GM18951 (cell line): ENCODE data around the gene DNAH14.
"Not testable (repeated sequence)": the region's sequence is repeated elsewhere in the genome, so short reads cannot be mapped to it uniquely, and the experiment has no call there.

Experiments used
- POLR2A ChIP-seq: IDR thresholded peaks from 4 replicates; pipeline ENCODE4 v1.6.1; 2011; ENCODE audit warnings: mild to moderate bottlenecking; ENCODE audit not compliant: insufficient read length, insufficient read depth; ENCODE audit errors: extremely low read depth
- in situ Hi-C: fragments of 300-500 bp; cut with MboI; formaldehyde crosslinking; loops from one replicate; pipeline ENCODE4 v1.12.0; 2022; ENCODE audit warnings: low sequenced_read_pairs, mixed read lengths, inconsistent platforms; ENCODE audit not compliant: unreplicated experiment

Gene DNAH14

DNA sequence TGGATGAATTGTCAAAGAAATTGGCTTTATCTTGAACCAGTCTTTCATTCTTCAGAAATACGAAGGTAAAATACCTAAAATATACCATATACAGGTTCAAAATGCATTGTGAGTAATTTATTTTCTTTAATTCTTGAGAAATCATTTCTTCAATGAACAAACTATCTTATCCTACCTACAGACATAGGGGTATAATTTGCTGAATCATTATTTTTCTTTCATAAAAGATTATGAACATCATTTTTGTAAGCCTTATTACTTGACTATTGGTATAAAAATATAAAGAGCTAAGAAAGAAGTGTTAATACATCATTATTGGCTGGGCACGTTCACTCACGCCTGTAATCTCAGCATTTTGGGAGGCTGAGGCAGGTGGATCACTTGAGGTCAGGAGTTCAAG, 167.7 kb downstream of the DNAH14 start:
- in situ Hi-C loops = no loop called here
- no peak for TF ChIP-seq POLR2A

DNA sequence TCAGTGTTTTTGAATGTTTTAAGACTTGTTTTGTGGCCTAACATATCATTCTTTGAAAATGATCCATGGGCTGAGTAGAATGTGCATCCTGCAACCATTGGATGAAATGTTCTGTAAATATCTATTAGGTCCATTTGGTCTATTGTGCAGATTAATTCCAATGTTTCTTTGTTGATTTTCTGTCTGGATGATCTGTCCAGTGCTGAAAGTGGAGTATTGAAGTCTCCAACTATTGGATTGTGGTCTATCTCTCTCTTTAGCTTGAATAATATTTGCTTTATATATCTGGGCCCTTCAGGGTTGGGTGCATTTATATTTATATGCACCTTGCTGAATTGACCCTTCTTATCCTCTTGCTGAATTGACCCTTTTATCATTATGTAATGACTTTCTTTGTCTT, 181.5 kb downstream of the DNAH14 start:
- in situ Hi-C loops = no loop called here
- no peak for TF ChIP-seq POLR2A

DNA sequence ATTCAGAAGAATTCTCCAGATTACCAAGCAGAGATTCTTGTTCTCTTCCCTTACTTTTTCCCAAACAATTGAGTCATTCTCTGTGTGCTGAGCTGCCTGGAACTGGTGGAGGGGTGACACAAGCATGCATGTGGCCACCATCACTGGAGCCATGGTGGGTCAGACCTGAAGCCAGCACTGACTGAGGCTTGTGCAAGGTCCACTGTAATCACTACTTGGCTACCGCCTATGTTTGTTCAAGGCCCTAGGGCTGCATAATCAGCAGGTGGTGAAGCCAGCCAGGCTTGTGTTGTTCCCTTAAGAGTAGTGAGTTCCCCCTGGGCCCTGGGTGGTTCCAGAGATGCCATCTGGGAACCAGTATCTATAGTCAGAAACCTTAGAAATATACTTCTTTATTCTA, 183.8 kb downstream of the DNAH14 start:
- no peak for TF ChIP-seq POLR2A
- in situ Hi-C loops = no loop called here

DNA sequence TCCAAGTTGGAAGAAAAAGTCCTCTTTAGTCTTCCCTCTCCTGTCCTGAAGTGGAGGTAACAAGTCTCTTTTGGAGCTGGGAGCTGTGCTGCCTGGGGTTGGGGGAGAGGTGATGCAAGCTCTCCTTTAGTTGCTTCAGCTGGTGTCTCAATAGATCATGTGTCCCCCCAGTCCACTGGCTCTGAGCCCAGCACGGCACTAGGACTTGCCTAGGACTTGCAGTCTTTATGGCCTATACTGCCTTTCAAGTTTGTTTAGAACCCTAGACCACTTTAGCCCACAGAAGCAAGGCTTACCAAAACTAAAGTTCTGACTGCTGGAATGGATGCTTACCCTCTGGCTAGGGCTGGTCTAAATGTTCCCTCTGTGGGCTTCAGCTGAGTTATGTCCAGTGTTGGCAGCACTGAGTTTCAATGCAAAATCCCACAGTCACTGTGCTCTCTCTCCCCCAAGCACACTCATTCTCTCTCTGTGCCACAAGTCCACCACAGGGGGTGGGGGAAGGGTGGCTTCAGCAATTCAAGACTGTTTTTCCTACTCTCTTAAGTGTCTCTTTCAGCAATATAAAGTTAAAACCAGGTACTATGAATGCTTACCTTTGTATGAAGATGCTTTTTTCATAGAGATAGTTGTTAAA, 185.0 kb downstream of the DNAH14 start:
- TF ChIP-seq POLR2A = no peak

DNA sequence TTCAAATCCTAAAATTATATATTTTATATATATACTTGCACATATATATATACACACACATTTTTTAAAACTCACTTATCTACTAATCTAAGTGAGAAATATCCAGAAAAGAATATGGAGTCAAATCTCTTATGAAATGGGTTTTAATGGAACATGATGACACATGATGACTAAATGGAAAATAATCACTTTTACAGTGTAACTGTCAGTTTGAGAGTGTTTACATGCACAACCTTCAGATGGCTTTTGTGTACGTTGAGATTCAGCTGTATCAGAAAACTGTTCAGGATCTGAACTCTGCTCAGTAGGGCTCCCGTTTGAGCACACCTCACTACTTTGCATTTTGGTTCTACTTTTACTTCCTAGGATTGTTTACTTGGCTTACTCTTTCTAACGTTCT, 189.8 kb downstream of the DNAH14 start:
- in situ Hi-C loops = no loop called here
- TF ChIP-seq POLR2A = no peak

More for the DNA sequence above, 185.0 kb downstream of the DNAH14 start:
- in situ Hi-C loops = no loop called here

DNA sequence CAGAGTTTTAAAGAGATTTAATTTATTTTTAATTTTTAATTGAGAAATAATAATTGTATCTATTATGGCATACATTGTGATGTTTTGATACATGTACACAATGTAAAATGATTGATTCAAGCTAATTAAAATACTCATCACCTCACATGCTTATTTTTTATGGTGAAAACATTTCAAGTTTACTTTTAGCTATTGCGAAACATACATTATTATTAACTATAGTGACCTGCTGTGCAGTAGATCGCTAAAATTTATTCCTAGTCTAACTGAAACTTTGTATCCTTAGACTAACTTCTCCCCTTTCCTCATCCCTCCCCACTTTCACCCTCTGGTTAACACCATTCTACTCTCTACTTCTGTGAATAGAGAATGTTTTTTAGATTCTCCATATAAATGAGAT, 191.6 kb downstream of the DNAH14 start:
- no peak for TF ChIP-seq POLR2A
- in situ Hi-C loops = no loop called here

DNA sequence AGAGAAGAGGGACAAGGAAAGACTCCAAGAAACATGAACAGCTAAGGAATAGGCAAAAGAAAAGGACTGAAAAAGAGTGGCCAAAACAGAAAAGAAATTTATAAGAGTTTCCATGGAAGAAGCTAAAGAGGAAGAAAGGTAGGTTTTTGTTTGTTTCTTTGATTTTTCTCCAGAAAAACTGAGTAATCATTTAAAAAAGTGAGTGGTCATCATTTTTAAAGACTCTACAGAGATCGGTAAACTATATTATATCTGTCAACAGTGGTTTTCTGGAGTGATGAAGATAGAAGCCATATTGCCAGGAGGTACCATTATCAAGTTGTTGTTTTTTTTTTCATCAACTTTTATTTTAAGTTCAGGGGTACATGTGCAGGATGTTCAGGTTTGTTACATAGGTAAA, 202.4 kb downstream of the DNAH14 start:
- in situ Hi-C loops = no loop called here
- no peak for TF ChIP-seq POLR2A

DNA sequence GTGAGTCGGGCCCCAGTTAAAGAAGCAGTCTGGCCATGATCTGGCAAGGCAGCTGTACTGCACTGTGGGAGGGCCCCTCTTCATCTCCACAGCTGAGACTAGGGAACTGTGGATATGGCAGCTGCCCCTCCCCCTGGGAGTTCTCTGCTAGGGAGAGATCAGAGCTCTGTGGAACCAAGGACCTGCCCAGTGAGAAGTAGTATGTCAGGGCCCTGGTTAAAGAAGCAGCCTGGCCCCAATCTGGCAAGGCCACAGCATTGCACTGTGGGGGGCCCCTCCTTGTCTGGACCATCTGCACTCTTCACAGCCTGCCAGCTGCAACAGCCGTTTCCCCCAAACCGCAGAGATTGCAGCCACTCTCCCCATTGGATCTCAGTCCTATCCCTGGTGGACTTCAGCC, 208.5 kb downstream of the DNAH14 start:
- in situ Hi-C loops = no loop called here
- no peak for TF ChIP-seq POLR2A

DNA sequence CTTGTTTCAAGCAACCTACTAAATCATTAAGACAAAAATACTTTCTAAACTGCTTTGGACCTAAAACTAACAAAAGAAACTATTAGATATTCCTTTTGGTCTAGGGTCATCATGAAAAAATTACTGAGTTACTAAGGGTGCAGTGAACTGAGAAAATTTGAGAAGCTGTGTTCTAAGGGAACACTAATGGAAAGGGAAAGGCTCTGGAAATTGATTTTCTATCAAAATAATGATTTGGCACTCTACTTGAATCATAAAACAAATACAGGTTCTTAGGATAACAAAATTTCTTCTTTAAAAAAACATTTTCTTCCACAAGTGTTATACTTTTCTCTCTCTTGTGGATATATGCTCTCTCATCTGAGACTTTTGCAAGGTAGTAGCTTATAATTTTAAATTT, 213.5 kb downstream of the DNAH14 start:
- in situ Hi-C loops = no loop called here
- TF ChIP-seq POLR2A = no peak

DNA sequence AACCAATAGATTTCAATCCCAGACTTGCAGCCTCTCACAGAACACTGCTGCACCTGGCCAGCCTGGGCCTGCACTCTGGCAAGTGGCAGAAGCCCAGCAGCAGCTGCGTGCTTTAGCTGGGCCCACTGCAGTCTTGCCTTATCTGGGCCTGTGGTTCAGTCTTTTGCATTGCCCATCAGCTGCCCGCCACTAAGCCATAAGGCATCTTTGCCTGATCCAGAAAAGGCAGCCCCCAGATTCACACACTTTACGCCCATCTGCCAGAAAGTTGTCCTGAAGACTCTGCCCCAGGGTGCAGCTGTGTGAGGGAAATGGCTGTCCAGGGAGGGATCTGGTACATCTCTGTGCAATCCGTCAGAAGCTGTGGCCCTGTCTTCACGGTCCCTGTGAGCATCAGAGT, 217.0 kb downstream of the DNAH14 start:
- no peak for TF ChIP-seq POLR2A
- in situ Hi-C loops = no loop called here

DNA sequence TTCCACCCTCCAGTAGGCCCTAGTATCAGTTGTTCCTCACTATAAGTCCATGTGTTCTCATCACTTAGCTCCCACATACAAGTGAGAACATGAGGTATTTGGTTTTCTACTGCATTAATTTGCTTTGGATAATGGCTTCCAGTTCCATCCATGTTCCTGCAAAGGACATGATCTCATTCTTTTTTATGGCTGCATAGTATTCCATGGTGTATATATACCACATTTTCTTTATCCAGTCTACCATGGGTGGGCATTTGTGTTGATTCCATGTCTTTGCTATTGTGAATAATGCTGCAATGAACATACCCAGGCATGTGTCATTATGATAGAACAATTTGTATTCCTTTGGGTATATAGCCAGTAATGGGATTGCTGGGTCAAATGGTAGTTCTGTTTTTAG, 218.3 kb downstream of the DNAH14 start:
- in situ Hi-C loops = not testable (repeated sequence)

DNA sequence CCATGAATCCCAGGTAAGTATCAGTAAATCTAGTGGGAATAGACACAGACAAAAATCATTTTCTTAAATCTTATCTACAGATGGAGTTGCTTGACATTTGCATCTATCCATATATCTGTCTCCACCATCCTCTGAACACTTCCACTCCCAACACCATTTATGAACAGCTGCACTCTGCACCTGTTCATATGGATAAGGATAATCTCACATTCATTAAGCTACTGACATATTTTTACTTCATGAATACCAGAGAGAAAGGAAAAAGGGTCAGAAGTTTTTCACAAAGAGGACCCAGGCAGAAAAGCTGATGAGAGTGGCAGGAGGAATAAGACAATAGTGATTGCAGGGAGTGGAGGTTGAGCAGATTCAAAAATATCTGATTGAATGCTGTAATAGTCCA, 222.6 kb downstream of the DNAH14 start:
- no peak for TF ChIP-seq POLR2A
- in situ Hi-C loops = no loop called here

DNA sequence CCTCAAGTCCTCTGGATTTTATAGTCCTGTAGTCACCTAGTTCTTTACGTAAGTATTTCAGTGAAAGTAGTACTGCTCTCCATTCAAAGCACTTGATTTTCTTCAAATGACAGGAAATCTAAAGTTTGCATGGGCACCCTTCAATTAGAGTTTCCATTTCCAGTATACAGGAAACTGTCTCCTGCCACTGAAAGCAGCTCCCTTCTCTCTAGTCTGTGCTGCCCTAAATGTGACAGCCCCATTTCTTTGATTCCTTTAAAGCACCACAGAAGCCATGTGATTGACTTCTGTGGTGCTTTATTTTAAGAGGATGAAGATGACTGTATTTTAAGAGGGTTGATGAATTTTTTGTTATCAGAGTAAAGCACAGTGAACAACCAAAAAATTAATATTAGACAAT, 226.1 kb downstream of the DNAH14 start:
- no peak for TF ChIP-seq POLR2A
- in situ Hi-C loops = no loop called here

DNA sequence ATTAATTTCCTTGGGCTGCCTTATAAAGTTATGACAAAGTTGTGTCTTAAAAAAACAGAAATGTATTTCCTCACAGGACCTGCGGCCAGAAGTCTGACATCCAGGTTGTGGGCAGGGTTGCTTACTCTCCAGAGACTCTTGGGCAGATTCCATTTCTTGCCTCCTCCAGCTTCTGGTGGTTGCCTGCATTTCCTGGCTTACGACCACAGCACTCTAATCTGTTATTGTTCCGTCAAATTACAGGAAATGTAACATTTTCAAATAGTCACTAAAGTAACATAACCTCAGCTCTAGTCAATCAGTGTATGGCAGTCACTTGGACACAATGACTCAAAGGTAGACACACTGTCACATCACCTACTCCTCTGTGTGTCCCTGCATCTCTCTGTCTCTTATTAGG, 226.8 kb downstream of the DNAH14 start:
- in situ Hi-C loops = no loop called here
- TF ChIP-seq POLR2A = no peak

DNA sequence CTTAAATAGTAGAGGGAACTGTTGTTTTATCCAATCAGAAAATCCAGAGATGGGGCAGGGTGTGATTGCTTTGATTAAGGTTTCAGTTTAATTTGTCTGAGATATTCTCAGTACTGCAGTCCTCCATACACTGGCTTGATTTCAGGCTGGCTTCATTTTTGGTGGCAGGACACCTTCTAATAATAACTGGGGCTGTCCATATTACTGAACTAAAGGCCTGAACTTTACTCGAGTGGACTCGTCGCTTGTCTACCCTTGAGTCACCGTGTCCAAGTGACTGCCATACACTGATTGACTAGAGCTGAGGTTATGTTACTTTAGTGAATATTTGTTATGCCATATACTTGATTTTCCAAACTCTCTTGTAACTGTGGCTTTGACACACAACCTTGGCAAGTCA, 228.8 kb downstream of the DNAH14 start:
- in situ Hi-C loops = no loop called here
- TF ChIP-seq POLR2A = no peak
